ENCODE data around the gene SLC35A1.

DNA sequence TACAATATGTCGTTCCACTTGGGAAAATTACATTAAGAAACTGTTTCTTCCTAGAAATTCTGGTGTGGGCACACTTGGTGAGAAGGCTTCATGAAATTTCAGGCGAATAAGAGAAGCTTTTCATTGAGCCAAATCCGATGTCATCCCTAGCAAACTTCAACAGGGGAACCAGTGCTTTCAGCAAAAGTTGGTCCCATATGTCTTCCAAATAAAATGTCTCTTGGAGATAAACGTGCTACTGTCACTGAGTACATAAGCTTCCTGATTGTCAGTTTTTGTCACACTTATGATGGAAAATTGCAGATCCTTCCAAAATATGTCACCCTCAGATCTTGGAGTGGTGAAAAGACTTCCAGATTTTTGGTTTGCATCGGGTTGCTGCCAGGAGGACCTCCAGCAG, 31.1 kb upstream of the SLC35A1 start:
- TF ChIP-seq, protein P1, sequence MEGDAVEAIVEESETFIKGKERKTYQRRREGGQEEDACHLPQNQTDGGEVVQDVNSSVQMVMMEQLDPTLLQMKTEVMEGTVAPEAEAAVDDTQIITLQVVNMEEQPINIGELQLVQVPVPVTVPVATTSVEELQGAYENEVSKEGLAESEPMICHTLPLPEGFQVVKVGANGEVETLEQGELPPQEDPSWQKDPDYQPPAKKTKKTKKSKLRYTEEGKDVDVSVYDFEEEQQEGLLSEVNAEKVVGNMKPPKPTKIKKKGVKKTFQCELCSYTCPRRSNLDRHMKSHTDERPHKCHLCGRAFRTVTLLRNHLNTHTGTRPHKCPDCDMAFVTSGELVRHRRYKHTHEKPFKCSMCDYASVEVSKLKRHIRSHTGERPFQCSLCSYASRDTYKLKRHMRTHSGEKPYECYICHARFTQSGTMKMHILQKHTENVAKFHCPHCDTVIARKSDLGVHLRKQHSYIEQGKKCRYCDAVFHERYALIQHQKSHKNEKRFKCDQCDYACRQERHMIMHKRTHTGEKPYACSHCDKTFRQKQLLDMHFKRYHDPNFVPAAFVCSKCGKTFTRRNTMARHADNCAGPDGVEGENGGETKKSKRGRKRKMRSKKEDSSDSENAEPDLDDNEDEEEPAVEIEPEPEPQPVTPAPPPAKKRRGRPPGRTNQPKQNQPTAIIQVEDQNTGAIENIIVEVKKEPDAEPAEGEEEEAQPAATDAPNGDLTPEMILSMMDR (conservative IDR thresholded peaks at IDR 0.05; ENCODE audit: low read depth, low read length), result no peak
- TF ChIP-seq MAFK (IDR thresholded peaks at IDR 0.05; ENCODE audit: low read depth, low read length) (no peak), MXI1 (IDR thresholded peaks at IDR 0.05; ENCODE audit: borderline replicate concordance, low read depth, low read length) (no peak), RAD21 (IDR thresholded peaks at IDR 0.05; ENCODE audit: low read length) (no peak), RFX5 (IDR thresholded peaks at IDR 0.05; ENCODE audit: low read depth, low read length) (no peak), POLR2A (IDR thresholded peaks at IDR 0.05; ENCODE audit: low read depth, low read length) (no peak), CEBPB (IDR thresholded peaks at IDR 0.05; ENCODE audit: low read depth, low read length) (no peak), CHD1 (IDR thresholded peaks at IDR 0.05; ENCODE audit: low read depth, low read length) (no peak), BHLHE40 (IDR thresholded peaks at IDR 0.05; ENCODE audit: low read depth, low read length) (no peak), RCOR1 (IDR thresholded peaks at IDR 0.05; ENCODE audit: insufficient replicate concordance, low read length) (no peak), SMC3 (IDR thresholded peaks at IDR 0.05; ENCODE audit: low read depth, low read length) (no peak)
- TF ChIP-seq, protein P2, sequence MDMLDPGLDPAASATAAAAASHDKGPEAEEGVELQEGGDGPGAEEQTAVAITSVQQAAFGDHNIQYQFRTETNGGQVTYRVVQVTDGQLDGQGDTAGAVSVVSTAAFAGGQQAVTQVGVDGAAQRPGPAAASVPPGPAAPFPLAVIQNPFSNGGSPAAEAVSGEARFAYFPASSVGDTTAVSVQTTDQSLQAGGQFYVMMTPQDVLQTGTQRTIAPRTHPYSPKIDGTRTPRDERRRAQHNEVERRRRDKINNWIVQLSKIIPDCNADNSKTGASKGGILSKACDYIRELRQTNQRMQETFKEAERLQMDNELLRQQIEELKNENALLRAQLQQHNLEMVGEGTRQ (IDR thresholded peaks at IDR 0.05; ENCODE audit: low read depth, low read length), result no peak
- TF ChIP-seq, protein P3, sequence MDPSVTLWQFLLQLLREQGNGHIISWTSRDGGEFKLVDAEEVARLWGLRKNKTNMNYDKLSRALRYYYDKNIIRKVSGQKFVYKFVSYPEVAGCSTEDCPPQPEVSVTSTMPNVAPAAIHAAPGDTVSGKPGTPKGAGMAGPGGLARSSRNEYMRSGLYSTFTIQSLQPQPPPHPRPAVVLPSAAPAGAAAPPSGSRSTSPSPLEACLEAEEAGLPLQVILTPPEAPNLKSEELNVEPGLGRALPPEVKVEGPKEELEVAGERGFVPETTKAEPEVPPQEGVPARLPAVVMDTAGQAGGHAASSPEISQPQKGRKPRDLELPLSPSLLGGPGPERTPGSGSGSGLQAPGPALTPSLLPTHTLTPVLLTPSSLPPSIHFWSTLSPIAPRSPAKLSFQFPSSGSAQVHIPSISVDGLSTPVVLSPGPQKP (IDR thresholded peaks at IDR 0.05; ENCODE audit: borderline replicate concordance, low read depth, low read length), result no peak

All from IMR-90 (cell line).